T follicular helper cell (primary cell): Measurements from ENCODE around the gene AFAP1.

ENCODE experiments used
- DNase-seq: peaks from one replicate; pipeline ENCODE4 v3.0.0-alpha.2; 2020; ENCODE audit warnings: low read depth

AFAP1 gene

DNA sequence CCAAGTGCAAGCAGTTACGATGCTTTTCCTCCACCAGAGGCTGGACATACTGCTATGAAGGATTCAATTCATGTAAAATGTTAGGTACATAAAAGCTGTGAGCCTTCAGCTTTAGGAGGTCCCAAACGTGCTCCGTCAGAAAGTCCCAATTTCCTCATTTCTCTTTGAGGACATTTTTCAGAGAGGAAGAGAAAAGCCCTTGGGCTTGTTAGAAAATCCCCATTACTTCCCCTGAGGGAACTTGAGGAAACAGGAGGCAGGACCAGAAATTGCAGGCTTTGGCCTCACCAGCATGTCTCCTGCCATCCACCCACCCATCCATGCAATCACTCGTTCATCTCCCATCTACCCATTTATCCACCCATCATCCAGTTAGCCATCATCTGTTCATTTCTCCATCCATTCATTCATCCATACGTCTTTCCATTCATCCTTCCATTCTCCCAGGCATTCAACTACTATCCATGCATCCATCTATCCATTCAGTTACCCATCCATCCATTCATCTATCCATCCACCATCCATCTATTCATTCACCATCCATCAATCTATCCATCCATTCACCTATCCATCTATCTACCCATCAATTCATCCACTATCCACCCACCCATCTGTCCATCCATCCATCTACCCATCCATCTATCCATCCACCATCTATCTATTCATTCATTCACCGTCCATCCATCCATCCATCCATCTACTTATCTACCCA lies 223.5 kb downstream of the AFAP1 start:
- no peak for DNase-seq

DNA sequence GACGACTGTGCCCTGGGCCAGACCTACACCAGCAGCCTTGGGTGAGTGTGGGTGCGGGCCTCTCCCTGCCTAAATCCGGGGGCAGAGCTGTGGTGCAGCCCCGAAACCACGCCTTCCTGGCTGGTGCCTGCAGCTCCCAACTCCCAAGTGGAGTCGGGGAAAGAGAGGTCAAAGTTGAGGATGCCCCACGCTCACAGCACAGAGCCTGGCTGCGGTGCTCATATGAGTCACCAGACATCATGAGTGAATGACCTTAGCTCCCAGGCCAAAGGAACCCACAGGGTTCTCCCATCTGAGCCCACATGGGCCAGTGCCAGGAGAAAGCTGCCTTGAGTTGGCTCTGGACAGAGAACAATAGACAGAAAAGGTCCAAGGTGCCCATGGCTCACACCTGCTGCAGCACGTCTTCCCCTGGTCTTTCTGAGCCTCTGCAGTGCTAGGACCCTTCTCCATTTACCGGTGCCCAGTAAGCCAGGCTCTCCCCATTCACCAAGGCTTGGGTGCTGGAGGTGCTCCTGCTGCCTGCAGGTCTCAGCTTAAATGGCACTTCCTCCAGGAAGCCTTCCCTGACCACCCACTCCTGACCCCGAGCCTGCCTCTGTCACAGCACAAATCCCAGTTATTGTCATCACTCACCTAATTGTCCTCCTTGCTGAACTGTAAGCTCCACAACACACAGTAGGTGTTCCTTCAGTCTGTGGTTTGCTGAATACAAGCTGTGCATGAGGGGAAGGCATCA lies 224.2 kb downstream of the AFAP1 start:
- DNase-seq = no peak

DNA sequence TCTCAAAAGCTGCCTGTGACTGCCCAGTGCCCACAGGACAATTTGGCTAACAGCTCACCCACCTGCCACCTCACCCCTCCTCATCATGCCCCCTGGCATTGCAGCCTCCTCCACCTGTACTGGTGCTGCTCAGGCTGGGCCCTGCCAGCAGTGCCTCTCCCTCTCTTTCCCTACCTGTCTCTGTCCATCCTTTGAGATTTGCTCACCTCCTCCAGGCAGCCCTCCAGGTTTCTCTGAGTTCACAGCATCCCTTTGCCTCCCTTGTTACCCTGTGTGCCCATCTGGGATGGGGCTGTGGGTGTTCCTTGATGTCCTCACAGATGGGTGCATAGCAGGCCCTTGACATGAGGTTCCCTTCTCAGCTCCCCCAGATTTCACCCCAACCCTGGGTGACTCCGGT lies 224.9 kb downstream of the AFAP1 start:
- DNase-seq = no peak

DNA sequence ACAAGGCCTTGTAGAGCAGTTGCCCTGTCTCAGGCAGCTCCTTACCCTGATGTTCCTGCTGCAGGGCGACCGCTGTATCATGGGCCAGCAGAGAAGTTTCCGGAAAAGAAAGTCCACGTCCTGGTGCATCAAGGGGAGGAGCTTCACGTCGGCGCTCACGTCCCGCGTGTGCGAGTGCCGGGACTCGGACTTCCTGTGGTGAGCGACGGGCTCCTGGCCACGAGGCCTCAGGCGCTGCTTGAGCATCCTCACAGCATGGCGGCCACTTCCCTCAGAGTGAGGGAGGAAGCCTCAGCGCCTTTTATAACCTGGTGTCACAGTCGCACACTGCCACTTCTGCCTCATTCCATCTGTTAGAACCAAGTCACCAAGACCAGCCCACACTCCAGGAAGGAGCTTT lies 225.5 kb downstream of the AFAP1 start:
- no peak for DNase-seq

DNA sequence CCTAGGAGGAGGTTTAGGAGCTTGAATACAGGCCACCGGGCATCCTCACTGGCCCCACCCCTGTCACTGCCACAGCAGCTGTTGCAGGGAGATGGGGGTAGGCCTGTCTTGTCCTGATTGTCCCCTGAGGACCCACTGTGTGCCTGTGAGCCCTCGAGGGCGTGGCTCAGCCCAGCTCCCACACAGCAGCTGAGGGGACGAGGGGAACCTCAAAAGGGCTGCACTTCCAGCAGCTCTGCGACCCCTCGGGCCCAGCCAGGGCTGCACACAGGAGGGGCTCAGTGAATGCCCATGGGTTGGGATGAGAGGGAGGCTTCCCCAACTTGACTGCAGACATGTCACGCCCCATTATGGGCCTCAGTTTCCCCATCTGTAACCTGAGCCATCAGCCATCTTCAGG lies 225.9 kb downstream of the AFAP1 start:
- no peak for DNase-seq

DNA sequence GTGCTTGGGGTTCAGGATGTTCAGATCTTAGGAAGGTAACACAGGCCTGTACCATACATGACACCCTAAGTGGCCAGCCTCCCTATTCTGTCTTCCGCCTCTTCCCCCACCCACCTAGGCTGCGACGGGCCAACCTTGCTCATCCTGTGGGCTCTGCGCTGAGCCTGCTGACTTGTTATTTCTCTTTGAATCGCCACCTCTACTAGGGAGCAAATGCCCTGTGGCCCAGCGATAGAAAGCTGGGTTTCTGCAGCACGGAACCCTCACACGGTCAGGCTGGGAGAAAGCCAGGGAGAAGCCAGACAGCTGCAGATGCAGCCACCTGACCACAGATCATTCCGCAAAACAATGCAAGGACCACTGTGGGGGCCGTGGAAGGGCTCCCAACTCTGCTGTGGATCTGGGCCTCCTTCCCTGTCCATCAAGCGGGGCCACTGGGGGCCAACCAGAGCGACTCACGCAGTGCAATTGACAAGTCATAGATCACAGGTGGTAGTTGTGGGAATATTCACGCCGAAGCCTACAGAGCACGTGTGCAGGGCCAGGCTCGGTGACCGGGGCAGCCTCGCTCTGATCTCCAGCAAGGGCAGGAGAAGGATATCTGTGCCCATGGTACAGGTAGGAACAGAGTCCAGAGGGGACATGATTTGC lies 227.5 kb downstream of the AFAP1 start:
- no peak for DNase-seq

DNA sequence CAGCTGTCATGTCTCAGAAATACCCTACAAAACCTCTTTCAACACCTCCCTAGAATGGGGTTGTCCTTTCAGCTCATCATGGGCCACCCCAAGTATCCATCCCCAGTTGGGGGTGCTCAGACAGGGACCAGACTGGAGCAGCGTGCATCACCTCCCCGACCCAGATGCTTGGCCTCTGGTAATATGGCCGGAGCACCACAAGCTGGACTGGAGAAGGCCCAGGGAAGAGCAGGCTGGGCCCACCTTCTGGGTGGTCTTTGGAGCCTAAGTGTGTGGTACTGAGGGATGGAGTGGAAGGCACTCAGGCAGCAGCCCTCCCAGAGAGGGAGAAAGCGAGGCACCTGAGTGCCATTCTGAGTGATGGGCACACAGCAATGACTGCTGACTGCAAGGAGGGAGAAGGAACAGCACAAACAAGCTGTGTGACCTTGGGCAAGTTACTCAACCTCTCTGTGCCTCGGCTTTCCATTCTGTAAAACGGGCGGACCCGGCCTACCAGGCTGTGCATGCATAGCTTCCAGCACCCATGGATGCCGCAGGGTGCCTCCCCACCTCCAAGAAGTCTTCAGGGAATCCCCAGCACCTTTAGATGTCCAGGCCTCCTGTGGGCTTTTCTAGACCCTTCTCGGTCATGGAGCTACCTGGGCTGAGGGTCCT lies 228.2 kb downstream of the AFAP1 start:
- DNase-seq = no peak

DNA sequence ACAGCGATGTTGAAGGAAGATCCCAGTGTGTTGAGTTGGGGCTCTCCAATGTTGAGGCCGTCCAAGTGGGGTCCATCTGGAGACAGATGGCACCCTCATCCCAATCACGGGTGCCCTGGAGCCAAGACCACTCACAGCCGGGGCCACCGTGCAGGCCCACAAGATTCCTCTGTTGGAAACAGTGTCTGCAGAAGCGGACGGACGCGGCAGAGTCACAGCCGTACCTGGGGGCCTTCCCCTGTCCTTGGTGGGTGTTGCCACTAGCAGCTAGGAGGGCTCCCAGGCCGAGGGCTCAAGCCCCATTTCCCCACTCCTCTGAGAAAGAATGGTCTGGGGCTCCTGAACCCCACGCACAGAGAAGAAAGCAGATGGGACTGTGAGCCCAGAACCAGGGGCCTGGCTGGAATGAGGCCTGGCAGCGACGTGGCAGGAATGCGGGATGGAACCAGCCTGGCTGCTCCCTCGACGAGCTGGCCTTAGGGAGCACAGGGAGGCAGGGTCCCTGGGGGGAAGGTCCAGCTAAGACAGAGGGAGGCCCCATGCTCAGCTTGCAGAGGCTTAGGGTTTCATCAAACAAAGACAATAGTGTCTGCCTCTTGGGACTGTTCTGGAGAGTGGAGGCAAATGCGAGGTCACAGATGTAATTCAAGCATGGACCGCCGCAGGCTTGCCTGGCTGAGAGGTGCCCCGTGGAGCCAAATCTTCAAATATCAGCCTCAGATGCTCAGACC lies 228.9 kb downstream of the AFAP1 start:
- no peak for DNase-seq

DNA sequence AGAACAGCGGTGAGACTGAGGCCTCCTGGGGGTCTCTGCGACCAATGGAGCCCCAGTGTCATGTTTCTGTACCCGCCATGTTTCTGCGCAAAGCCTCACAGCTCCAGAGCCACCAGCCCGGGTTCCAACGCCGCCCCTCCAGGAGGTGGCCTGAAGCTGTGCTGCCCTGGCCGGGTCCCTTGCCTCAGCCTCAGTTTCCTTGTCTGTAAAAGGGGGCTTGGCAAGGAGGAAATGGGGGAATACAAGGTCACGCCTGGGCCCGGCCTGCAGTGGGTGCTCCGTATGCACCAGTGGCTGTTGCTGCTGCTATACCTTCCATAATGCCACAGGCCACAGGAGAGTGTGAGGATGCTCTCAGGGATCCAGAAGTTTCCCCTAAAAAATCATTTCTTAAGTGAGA lies 229.5 kb downstream of the AFAP1 start:
- DNase-seq = no peak

DNA sequence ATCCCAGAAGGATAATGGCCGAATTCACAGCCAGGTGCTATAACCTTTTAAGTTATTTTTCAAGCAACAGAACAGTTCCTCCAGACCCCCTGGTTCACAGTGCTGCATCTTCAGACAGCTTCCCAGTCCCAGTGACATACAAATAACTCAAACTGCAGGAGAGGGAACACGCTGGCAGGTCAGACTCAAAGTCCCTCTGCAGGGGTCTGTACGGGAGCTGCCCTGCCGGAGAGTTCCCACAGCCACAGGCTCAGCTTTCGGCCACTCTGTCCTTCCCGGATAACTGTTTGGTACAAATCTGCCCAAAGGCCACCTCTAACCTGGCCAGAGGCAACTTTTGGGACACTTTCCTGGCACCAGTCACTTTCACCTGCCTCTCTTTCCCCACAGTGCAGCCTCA lies 230.2 kb downstream of the AFAP1 start:
- DNase-seq = no peak

DNA sequence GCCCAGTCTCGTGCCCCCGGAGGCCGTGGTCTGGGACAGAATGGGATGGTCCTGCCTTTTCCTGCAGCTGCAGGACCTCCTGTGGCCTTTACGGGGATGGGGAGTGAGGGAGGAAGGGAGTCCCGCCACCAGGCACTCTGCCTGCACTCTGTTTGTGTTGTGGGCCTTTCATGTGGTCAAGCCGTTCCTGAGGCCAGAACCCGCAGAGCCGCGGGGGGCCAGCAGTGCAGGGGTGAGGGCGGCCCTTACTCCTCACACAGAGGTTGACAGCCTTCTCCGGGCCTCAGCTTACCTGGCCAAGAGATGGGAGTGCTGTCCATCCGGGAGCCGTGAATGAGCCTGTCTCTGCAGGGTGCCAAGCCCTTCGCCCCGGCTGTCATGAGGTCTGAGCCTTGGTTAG lies 230.7 kb downstream of the AFAP1 start:
- DNase-seq = no peak
